GM08714 (cell line): ENCODE data around the gene OR6Q1.

Source experiments
- H3K4me3 ChIP-seq: fragments of 200-500 bp; sonication (Bioruptor generic); 2 replicates; pipeline ENCODE4 v1.5.1; 2014; ENCODE audit warnings: mild to moderate bottlenecking, low read length, inconsistent platforms
- ZNF274 ChIP-seq: IDR thresholded peaks from 2 replicates; pipeline ENCODE4 v1.6.1; 2012; ENCODE audit warnings: mild to moderate bottlenecking, low read depth, low read length

Gene OR6Q1

DNA sequence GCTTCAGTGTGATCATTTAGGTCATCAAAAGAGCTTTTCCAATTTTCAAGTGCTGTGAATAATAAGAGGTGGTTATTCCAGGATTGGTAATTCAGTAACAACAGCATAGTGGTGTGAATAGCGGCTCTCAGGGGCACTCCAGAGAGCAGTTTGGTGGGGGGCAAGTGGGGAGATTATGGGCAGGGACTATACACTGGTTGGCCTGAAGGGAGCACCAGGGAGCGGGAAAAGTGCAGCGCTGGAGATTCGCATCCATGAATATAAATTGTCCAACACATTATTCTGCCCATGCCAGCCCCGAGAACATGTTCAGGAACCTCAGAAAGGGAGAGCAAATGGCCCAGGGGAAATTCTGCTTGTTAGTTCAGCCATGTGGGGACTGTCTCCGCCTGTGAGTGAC is 37.9 kb downstream of the OR6Q1 start:
- TF ChIP-seq ZNF274: no peak
- no peak overlapping the region for H3K4me3 ChIP-seq

DNA sequence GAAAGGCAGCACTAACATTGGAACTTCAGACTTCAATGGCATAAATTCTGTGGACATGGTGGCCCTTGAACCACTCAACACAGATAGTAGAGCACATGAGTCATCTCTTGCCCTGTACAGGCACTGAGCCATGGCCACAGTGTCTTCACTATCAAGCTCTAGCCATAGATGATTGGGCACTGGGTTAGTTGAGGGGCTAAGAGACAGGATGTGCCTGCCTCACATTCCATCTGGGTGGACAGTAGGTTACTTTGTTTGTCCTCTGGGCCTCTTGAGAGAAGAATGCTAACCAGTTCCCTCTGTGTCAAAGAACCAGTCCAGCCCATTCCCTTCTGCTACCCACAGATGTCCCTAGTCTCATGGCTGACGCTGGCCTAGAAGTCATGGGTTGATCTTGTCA is 39.8 kb downstream of the OR6Q1 start:
- TF ChIP-seq ZNF274: no peak
- no peak overlapping the region for H3K4me3 ChIP-seq

DNA sequence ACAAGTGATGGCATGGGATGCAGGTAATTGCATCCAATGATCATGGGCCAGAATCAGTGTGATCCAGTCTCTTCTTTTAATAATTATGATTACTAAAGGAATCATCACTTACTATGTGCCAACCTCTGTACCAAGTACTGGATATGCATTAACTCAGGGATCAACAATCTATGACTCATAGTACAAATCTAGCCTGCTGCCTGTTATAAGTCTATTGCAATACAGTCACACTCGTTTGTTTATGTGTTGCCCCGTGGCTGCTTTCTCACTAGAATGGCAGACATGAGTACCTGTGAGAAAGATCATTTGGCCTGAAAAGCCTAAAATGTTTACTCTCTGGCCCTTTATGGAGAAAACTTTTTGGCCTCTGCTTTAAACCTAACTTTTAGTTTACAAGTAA is 45.0 kb downstream of the OR6Q1 start:
- TF ChIP-seq ZNF274: no peak
- no peak overlapping the region for H3K4me3 ChIP-seq
